Mucosa of rectum (tissue), 2 donors: ENCODE data around the gene LTO1.

Source experiments
- H3K27ac ChIP-seq, 2 donors: one replicate each; pipeline ENCODE4 v1.7.0; 2013; ENCODE audit warnings: inconsistent platforms in 2 of 2, low read depth in 2 of 2, low read length in 2 of 2
- H3K27me3 ChIP-seq, 2 donors: one replicate each; pipeline ENCODE4 v1.7.0; 2013; ENCODE audit warnings: low read length in 2 of 2; ENCODE audit not compliant: control insufficient read depth in 2 of 2, insufficient read depth in 2 of 2
- H3K36me3 ChIP-seq, 2 donors: one replicate each; pipeline ENCODE4 v1.7.0; 2013; ENCODE audit warnings: low read length in 2 of 2; ENCODE audit not compliant: control insufficient read depth in 2 of 2, insufficient read depth in 2 of 2
- H3K4me1 ChIP-seq, 2 donors: one replicate each; pipeline ENCODE4 v1.7.0; 2013; ENCODE audit warnings: low read length in 2 of 2, mild to moderate bottlenecking in 1 of 2; ENCODE audit not compliant: control insufficient read depth in 2 of 2, insufficient read depth in 2 of 2
- H3K4me3 ChIP-seq, 2 donors: one replicate each; pipeline ENCODE4 v1.7.0; 2013; ENCODE audit warnings: low read length in 2 of 2
- H3K9ac ChIP-seq, 2 donors: one replicate each; pipeline ENCODE4 v1.7.0; 2013; ENCODE audit warnings: low read length in 2 of 2, low read depth in 1 of 2, mild to moderate bottlenecking in 1 of 2
- H3K9me3 ChIP-seq, 2 donors: one replicate each; pipeline ENCODE4 v1.7.0; 2013; ENCODE audit warnings: low read length in 2 of 2; ENCODE audit not compliant: control insufficient read depth in 2 of 2
- donor health status: healthy.
- donor health status: Normal muscosa, but diverticular disease.

The LTO1 gene

GRCh38 chr11:69645801-69646492, 29.2 kb downstream of the LTO1 start:
- H3K27me3 ChIP-seq: no peaks in the 10 kb centered on the region
- peaks cover 15 to 18% of the 10 kb centered on the region in 2 donors for H3K4me1 ChIP-seq
- no peak overlapping the region for H3K4me3 ChIP-seq
- H3K27ac ChIP-seq: no peak overlapping the region
- H3K9me3 ChIP-seq: no peaks in the 10 kb centered on the region
- peaks cover 10 to 15% of the 10 kb centered on the region in 2 donors for H3K36me3 ChIP-seq
- no peak overlapping the region for H3K9ac ChIP-seq

DNA sequence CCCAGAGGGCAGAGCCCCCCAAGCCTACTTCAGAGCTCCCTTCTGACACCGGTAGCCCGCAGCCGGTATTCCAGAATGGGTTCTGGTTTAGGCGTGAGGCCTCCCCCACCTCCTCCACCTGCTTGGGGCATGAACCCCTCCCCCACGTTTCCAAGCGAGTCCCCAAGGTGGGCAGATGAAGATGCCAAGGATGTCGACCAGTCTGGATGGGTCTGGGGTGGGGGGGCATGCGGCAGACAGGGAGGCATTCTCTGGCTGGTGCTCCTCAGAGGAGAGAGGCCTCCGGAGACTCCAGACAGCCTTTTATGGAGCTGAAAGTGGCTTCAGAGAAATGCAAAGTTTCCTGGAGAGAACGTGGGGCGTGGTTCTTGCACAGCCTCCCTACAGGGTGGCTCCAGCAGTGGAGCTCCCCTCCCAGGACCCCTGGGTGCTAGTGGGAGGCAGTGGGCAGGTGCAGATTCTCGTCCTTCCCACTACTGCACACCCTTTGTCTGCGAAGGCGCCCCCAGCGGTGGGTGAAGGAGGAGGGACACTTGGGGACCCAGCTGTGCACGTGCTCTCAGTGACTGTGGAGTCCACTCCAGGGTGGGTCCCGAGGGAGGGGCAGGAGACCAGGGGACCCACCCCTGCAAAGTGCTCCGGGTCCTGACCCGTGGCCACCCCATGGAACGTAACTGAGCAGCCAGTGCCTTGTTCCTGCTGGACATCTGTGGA, 30.0 kb downstream of the LTO1 start:
- no peak overlapping the region for H3K27ac ChIP-seq

DNA sequence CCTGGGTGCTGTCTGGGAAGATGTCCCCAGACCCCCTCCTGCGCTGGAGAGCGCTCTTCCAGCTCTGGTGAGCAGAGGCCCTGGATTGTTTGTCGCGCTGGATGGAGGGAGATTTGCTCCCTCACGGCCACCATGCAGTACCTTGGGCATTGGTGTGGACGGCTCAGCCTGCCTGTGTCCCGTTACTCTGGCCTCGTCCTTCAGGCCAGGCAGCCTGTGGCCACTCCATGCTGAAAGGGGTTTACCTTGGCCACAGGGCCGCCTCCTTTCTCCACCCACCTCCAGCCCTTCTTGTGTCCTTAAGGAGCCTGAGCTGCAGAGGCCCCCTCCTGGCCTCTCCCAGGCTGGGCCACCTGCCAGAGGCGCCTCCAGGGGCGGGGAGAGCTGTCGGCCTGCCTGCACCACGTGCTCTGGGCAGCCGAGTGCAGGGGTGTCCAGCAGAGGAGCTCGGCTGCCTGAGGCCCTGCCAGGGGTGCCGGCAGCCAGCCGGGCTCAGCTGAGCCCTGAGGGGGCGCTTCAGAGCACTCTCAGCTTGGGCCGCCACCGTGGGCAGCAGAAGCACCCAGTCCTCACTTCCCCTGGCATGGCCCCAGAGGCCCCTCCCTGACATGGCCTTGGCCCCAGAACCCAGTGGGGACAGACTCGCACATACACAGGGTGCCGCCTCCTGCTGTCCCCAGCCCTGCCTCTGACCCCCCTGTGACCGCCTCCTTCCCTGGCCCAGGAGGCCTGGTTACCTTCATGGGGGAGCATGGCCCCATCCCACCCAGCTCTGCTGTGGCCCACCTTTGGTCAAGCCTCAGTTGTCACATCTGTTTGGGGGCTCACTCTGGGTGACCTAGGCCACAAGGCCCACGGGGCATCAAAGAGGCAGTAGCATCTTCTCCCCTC, 30.8 kb downstream of the LTO1 start:
- Histone ChIP-seq H3K36me3 (peaks cover 9 to 10% of the 10 kb centered on the region in 2 donors), H3K27ac (no peak overlapping the region), H3K9me3 (no peaks in the 10 kb centered on the region), H3K4me3 (peak overlapping the region in 1 of 2 donors; percentile 4), H3K27me3 (peaks cover 0 to 2% of the 10 kb centered on the region in 2 donors), H3K4me1 (peaks cover 25 to 26% of the 10 kb centered on the region in 2 donors), H3K9ac (peak overlapping the region in 1 of 2 donors; percentile 29)

More for the DNA sequence above, 30.0 kb downstream of the LTO1 start:
- Histone ChIP-seq H3K36me3 (peaks cover 10 to 14% of the 10 kb centered on the region in 2 donors), H3K4me3 (no peak overlapping the region), H3K9ac (no peak overlapping the region), H3K27me3 (no peaks in the 10 kb centered on the region), H3K9me3 (no peaks in the 10 kb centered on the region), H3K4me1 (peaks cover 21% of the 10 kb centered on the region in 2 donors)

GRCh38 chr11:69643646-69644045, 31.5 kb downstream of the LTO1 start:
- Histone ChIP-seq H3K27me3 (peaks cover 0 to 2% of the 10 kb centered on the region in 2 donors), H3K36me3 (peaks cover 6 to 10% of the 10 kb centered on the region in 2 donors), H3K4me3 (peak overlapping the region; percentile 4 to 69), H3K4me1 (peaks cover 25 to 31% of the 10 kb centered on the region in 2 donors), H3K9ac (peak overlapping the region in 1 of 2 donors; percentile 19), H3K27ac (no peak overlapping the region), H3K9me3 (no peaks in the 10 kb centered on the region)

DNA sequence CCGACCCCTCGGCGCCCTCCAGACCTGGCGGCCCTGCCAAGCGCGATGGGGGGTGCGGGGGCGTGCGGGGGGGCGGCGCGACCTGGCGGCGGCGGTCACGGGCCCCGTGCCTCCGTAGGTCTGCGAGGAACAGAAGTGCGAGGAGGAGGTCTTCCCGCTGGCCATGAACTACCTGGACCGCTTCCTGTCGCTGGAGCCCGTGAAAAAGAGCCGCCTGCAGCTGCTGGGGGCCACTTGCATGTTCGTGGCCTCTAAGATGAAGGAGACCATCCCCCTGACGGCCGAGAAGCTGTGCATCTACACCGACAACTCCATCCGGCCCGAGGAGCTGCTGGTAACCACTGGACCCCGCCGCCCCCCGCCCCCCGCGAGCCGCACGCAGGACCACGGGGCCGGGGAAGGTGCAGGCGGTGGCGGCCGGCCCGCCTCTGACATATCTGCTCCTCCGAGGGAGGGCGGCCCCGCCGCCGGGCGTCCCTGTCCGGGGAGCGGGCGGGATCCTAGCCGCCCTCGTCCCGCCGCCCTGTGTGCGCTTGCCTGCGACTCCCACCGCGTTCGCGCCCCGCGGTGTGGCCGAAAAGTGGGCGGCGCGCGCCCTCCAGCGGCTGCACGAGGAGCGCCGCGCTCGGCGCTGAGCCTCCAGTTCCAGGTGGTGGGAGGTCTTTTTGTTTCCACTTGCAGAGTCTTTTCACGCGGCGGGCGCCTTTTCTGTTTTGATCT, 32.1 kb downstream of the LTO1 start:
- Histone ChIP-seq H3K36me3 (peaks cover 6% of the 10 kb centered on the region in 2 donors), H3K9me3 (no peaks in the 10 kb centered on the region), H3K9ac (peak overlapping the region in 1 of 2 donors; percentile 87), H3K27me3 (peaks cover 0 to 2% of the 10 kb centered on the region in 2 donors), H3K27ac (peak overlapping the region; percentile 61 to 76), H3K4me1 (peaks cover 30 to 36% of the 10 kb centered on the region in 2 donors), H3K4me3 (peak overlapping the region; percentile 69 to 96)

- Histone ChIP-seq H3K27ac (peak overlapping the region; percentile 61 to 76), H3K4me3 (peak overlapping the region; percentile 76 to 96), H3K4me1 (peaks cover 36 to 41% of the 10 kb centered on the region in 2 donors), H3K36me3 (peaks cover 3 to 4% of the 10 kb centered on the region in 2 donors), H3K27me3 (peaks cover 0 to 6% of the 10 kb centered on the region in 2 donors), H3K9me3 (no peaks in the 10 kb centered on the region), H3K9ac (peak overlapping the region in 1 of 2 donors; percentile 87)
Measured at GRCh38 chr11:69642549-69642912, 32.6 kb downstream of the LTO1 start.

DNA sequence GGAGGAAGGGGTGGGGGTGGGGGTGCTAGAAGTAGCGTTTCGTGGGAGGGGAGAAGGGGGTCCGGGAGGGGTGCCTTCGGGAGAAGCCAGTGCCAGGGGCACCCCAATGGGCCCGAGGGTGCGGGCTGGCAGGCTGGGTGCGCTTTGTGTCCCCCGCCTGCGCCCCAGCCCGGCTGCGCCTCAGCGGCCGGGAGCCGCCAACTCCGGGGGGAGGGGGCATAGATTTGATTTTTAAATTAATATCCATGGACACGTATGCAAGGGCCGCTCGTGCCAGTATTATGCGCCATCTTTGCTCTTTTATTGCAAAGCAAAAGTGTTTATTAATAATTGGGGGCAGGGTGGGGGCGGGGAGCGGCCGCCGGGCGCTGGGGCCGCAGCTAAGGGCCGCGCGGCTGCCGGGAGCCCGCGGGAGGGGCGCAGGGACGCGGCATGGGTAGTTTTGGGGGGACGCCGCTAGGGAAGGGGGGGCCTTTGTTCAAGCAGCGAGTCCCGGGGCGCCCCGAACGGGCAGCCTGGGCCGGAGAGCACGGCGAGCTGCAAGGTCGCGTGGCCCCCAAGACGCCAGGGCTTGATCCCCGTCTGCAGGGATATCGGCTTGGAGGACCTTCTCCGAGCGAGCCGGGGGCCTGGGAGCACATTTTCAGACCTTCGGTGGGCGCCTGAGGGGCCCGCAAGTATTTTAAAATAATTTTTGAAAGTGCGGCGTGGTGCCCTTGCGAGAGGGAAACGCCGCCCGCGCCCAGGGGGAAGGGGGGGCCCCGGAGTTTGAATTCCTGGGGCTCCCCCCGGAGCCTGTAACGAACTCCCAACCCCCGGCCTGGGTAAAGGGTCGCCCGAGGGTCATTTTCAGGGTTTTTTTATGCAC, 33.2 kb downstream of the LTO1 start:
- H3K27ac ChIP-seq: peak overlapping the region; percentile 77 to 85
- H3K4me3 ChIP-seq: peak overlapping the region; percentile 76 to 96
- no peaks in the 10 kb centered on the region for H3K9me3 ChIP-seq
- H3K27me3 ChIP-seq: peaks cover under 1 to 8% of the 10 kb centered on the region in 2 donors
- peak overlapping the region; percentile 65 to 87 for H3K9ac ChIP-seq
- peaks cover 42 to 47% of the 10 kb centered on the region in 2 donors for H3K4me1 ChIP-seq
- peaks cover 3 to 4% of the 10 kb centered on the region in 2 donors for H3K36me3 ChIP-seq

- H3K4me3 ChIP-seq: peak within 1 kb of the TSS; percentile 76 to 96
- H3K27ac ChIP-seq: peak within 1 kb of the TSS; percentile 77 to 85
- H3K36me3 ChIP-seq: peaks cover 3 to 4% of the 10 kb centered on the region in 2 donors
- peaks cover 3 to 8% of the 10 kb centered on the region in 2 donors for H3K27me3 ChIP-seq
- peaks cover 50 to 54% of the 10 kb centered on the region in 2 donors for H3K4me1 ChIP-seq
- no peaks in the 10 kb centered on the region for H3K9me3 ChIP-seq
- peak within 1 kb of the TSS; percentile 74 to 87 for H3K9ac ChIP-seq
Measured at GRCh38 chr11:69640995-69641581, 34.1 kb downstream of the LTO1 start, which contains the start of gene CCND1. CCND1 (plus strand) TSS chr11:69641156; CDS start chr11:69641314, 158 bp downstream.
